ENCODE measurements around the gene SYNE1. TPM values are rescaled to one million over a fixed set of nuclear protein-coding genes. Genes with fewer than 3 reads are reported as not detected.

SYNE1 gene
- total RNA-seq, 4 donors from 2014 or later = 120 to 163 (median 137) TPM

DNA sequence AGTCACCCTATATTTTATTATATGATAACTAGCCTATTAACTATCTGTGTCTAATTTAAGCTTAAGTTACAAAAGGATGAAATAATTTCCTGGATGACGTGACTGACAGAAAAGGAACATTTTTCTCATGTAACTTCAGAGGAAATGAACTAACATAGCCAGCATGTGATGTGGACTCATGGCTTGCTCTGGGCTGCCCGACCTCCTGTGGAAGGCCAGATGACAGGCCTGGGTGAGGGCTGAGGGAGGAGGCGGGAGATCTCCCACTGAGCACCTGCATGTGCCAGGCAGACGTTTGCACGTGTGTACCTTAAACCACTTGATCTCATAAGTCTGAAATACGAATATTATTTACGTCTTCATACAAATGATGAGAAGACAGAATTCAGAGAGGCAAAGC, 321.1 kb downstream of the SYNE1 start:
- DNase-seq (ENCODE audit: low spot score in 2 of 2) = peak in 1 of 2 donors; percentile 33
- Histone ChIP-seq H3K9me3 (no peaks in the 10 kb centered on the region), H3K27me3 (no peaks in the 10 kb centered on the region), H3K27ac (peak overlapping the region in 2 of 4 donors; percentile 50 to 64), H3K36me3 (peaks cover 0 to 70% (median 0%) of the 10 kb centered on the region in 3 donors), H3K4me3 (no peak overlapping the region), H3K4me1 (peaks cover 0 to 5% (median 0%) of the 10 kb centered on the region in 4 donors)
- TF ChIP-seq EP300 (IDR thresholded peaks at IDR 0.05) (peak; percentile 38 to 63), POLR2A (IDR thresholded peaks at IDR 0.05) (no peak)
- TF ChIP-seq, protein P1, sequence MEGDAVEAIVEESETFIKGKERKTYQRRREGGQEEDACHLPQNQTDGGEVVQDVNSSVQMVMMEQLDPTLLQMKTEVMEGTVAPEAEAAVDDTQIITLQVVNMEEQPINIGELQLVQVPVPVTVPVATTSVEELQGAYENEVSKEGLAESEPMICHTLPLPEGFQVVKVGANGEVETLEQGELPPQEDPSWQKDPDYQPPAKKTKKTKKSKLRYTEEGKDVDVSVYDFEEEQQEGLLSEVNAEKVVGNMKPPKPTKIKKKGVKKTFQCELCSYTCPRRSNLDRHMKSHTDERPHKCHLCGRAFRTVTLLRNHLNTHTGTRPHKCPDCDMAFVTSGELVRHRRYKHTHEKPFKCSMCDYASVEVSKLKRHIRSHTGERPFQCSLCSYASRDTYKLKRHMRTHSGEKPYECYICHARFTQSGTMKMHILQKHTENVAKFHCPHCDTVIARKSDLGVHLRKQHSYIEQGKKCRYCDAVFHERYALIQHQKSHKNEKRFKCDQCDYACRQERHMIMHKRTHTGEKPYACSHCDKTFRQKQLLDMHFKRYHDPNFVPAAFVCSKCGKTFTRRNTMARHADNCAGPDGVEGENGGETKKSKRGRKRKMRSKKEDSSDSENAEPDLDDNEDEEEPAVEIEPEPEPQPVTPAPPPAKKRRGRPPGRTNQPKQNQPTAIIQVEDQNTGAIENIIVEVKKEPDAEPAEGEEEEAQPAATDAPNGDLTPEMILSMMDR (IDR thresholded peaks at IDR 0.05) = no peak
- WGBS, 2 donors = 62 to 77% methylated on average over 7 of the region's 7 CpGs

DNA sequence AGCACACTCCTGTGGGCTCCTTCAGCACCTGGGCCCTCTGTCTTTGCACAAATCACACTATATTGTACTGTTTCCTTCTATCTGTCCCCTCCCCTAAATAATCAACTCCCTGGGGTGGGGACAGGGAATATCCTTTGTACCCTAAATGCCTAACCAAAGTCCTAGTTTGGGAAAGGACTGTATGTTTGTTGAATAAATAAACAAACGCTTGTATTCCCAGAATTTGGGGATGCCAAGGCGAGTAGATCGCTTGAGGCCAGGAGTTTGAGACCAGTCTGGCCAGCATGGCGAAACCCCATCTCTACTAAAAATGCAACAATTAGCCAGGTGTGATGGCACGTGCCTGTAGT, 322.7 kb downstream of the SYNE1 start:
- Histone ChIP-seq H3K27me3 (no peaks in the 10 kb centered on the region), H3K4me1 (peaks cover 0 to 5% (median 0%) of the 10 kb centered on the region in 4 donors), H3K4me3 (no peak overlapping the region), H3K27ac (peak overlapping the region in 1 of 4 donors; percentile 3), H3K36me3 (peaks cover 0 to 72% (median 2%) of the 10 kb centered on the region in 3 donors), H3K9me3 (no peaks in the 10 kb centered on the region)
- no peak for DNase-seq (ENCODE audit: low spot score in 2 of 2)
- WGBS, 2 donors = 97 to 98% methylated on average over 5 of the region's 5 CpGs
- TF ChIP-seq EP300 (IDR thresholded peaks at IDR 0.05) = no peak
- TF ChIP-seq POLR2A (IDR thresholded peaks at IDR 0.05) = no peak
- TF ChIP-seq, protein P1 (IDR thresholded peaks at IDR 0.05) = no peak

DNA sequence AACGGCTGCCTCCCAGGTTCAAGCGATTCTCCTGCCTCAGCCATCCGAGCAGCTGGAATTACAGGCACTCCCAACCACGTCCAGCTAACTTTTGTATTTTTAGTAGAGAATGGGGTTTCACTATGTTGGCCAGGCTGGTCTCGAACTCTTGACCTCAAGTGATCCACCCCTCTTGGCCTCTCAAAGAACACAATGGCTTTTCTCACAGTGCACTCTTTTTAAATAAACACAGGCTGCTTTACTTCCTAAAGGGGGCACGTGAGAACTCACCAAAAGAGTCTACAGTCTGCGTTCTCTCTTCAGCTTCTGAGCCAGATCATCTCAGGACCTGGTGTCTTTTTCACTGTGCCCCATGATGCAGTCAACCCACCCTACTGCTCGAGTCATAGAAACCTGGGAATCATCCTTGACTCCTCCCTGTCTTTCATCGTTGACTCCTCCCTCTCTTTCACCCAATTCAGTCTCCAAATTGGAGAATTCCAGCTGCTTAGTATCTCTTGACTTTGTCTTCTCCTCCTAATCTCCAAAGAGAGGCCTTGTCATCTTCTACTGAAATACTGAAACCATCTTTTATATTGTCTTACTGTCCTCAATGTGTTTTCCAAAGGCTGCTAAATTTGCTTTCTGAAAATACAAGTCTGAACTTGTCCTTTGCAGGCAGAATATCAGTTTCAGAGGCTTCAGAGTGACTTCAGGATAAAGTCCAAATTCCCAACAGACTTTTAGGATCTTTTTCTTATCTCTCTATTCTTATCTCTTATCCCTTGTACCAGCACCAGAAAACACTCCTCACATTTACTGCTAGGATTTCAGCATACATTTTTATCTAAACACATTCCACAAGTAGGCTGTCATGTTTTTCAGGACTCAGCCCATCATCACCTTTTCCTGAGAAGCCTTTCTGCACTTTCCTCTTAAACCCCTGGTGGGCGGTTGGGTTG, 323.4 kb downstream of the SYNE1 start:
- peaks cover 0 to 76% (median 2%) of the 10 kb centered on the region in 3 donors for H3K36me3 ChIP-seq
- WGBS, 2 donors = 78 to 81% methylated on average over 10 of the region's 10 CpGs
- peaks cover 0 to 4% (median 0%) of the 10 kb centered on the region in 4 donors for H3K4me1 ChIP-seq
- H3K4me3 ChIP-seq = no peak overlapping the region
- TF ChIP-seq POLR2A (IDR thresholded peaks at IDR 0.05) = no peak
- TF ChIP-seq, protein P1 (IDR thresholded peaks at IDR 0.05) = no peak
- no peak for TF ChIP-seq EP300 (IDR thresholded peaks at IDR 0.05)
- H3K27ac ChIP-seq = peak overlapping the region in 1 of 4 donors; percentile 3
- no peaks in the 10 kb centered on the region for H3K27me3 ChIP-seq
- no peak for DNase-seq (ENCODE audit: low spot score in 2 of 2)
- no peaks in the 10 kb centered on the region for H3K9me3 ChIP-seq

DNA sequence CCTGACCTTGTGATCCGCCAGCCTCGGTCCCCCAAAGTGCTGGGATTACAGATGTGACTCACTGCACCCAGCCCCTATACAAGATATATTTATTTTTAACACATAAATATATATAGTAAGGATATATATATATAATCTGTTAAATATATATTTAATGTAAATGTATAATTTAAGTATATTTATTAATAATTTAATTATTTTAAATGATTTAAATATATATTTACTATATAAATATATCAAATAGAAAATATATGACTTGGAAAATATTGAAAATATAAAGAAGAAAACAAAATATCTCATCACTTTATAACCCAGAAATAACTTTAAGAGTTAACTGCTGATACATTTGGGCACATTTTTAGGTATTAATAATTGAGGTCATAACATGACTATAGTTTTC, 324.7 kb downstream of the SYNE1 start:
- H3K36me3 ChIP-seq = peaks cover 0 to 76% (median 2%) of the 10 kb centered on the region in 3 donors
- H3K4me3 ChIP-seq = no peak overlapping the region
- H3K27me3 ChIP-seq = no peaks in the 10 kb centered on the region
- WGBS, 2 donors = 98 to 99% methylated on average over 2 of the region's 2 CpGs
- TF ChIP-seq EP300 (IDR thresholded peaks at IDR 0.05) = no peak
- TF ChIP-seq, protein P1 (IDR thresholded peaks at IDR 0.05) = no peak
- no peak for DNase-seq (ENCODE audit: low spot score in 2 of 2)
- no peaks in the 10 kb centered on the region for H3K9me3 ChIP-seq
- H3K4me1 ChIP-seq = no peaks in the 10 kb centered on the region
- no peak overlapping the region for H3K27ac ChIP-seq

DNA sequence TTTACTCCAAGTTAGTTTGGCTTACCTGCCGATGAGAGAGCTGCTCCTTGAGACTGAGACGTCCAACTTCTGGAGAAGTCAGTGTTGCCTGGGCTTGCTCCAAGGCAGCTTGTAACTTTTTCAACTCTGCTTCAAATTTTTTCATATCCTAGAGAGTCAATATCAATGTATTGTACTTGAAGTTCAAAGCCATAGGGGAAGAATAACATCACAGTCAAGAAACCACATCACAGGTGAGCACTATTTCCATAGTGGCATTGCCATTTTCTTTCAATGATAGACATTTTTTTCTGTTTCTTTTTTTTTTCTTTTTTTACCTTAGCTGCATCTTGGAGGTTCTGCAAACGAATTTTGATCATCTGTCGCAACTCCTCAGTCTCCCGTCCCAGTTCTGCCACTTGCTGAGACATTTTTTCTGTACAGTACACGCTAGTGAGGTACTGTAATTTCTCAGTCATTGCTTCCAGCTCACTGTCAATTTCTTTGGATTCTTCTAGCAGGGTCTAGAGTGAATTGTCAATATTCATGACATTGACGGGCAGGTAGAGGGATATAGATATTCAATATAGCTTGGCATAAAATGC, 326.7 kb downstream of the SYNE1 start:
- TF ChIP-seq, protein P1 (IDR thresholded peaks at IDR 0.05) = no peak
- no peak for TF ChIP-seq POLR2A (IDR thresholded peaks at IDR 0.05)
- no peak for TF ChIP-seq EP300 (IDR thresholded peaks at IDR 0.05)
- Histone ChIP-seq H3K27me3 (no peaks in the 10 kb centered on the region), H3K36me3 (peaks cover 0 to 71% (median 2%) of the 10 kb centered on the region in 3 donors), H3K9me3 (no peaks in the 10 kb centered on the region), H3K27ac (no peak overlapping the region), H3K4me3 (no peak overlapping the region), H3K4me1 (no peaks in the 10 kb centered on the region)
- no peak for DNase-seq (ENCODE audit: low spot score in 2 of 2)
- 94 to 95% methylated on average over 7 of the region's 7 CpGs for WGBS, 2 donors
